Loucy (cell line): ENCODE results near the gene GPATCH2.

Experiments
- H2AFZ ChIP-seq: fragments of 200-600 bp; sonication (generic); 2 replicates; pipeline ENCODE4 v1.6.0; 2016; ENCODE audit warnings: antibody characterized with exemption, mild to moderate bottlenecking, low read length, moderate library complexity
- H3F3A ChIP-seq: fragments of 200-600 bp; 2 replicates; pipeline ENCODE4 v1.6.0; 2016; ENCODE audit warnings: antibody characterized with exemption, low read depth, mild to moderate bottlenecking
- H3K27me3 ChIP-seq: fragments of 200-600 bp; sonication (generic); 2 replicates; pipeline ENCODE4 v1.6.1; 2014; ENCODE audit warnings: low read length, mild to moderate bottlenecking; ENCODE audit not compliant: insufficient read depth, poor library complexity, severe bottlenecking
- H3K36me3 ChIP-seq: fragments of 200-600 bp; sonication (generic); 2 replicates; pipeline ENCODE4 v1.6.1; 2016; ENCODE audit warnings: low read length; ENCODE audit not compliant: insufficient read depth
- H3K4me1 ChIP-seq: fragments of 200-600 bp; sonication (generic); 2 replicates; pipeline ENCODE4 v1.5.1; 2014; ENCODE audit warnings: low read length, mild to moderate bottlenecking; ENCODE audit not compliant: insufficient read depth, poor library complexity, severe bottlenecking
- H3K4me2 ChIP-seq: fragments of 200-600 bp; sonication (generic); 2 replicates; pipeline ENCODE4 v1.6.0; 2014; ENCODE audit warnings: antibody characterized with exemption, low read length, low read depth, mild to moderate bottlenecking; ENCODE audit not compliant: poor library complexity, severe bottlenecking
- H3K4me3 ChIP-seq: fragments of 200-600 bp; sonication (generic); 2 replicates; pipeline ENCODE4 v1.5.1; 2014; ENCODE audit warnings: low read length, mild to moderate bottlenecking, mixed read lengths; ENCODE audit not compliant: poor library complexity, severe bottlenecking
- H3K79me2 ChIP-seq: fragments of 200-600 bp; sonication (generic); 2 replicates; pipeline ENCODE4 v1.6.1; 2014; ENCODE audit warnings: low read length; ENCODE audit not compliant: insufficient read depth
- H3K9ac ChIP-seq: fragments of 200-600 bp; sonication (generic); 2 replicates; pipeline ENCODE4 v1.6.0; 2014; ENCODE audit warnings: mild to moderate bottlenecking, low read depth, low read length, moderate library complexity; ENCODE audit not compliant: poor library complexity, severe bottlenecking
- H3K9me2 ChIP-seq: fragments of 200-600 bp; sonication (generic); replicated peaks from 2 replicates; pipeline ENCODE4 v1.6.1; 2016; ENCODE audit warnings: low read depth, low read length, mixed read lengths
- H3K9me3 ChIP-seq: fragments of 200-600 bp; sonication (generic); 2 replicates; pipeline ENCODE4 v1.6.1; 2014; ENCODE audit warnings: mild to moderate bottlenecking, antibody characterized with exemption, low read length, low read depth; ENCODE audit not compliant: insufficient read depth
- H4K20me1 ChIP-seq: fragments of 200-600 bp; sonication (generic); 2 replicates; pipeline ENCODE4 v1.6.0; 2014; ENCODE audit warnings: antibody characterized with exemption, low read length, mild to moderate bottlenecking; ENCODE audit not compliant: insufficient read depth, poor library complexity, severe bottlenecking
- EZH2phosphoT487 ChIP-seq: fragments of 200-600 bp; IDR thresholded peaks from 2 replicates; pipeline ENCODE4 v1.6.1; 2018; ENCODE audit warnings: antibody characterized with exemption, mild to moderate bottlenecking, moderate library complexity, borderline replicate concordance
- TF ChIP-seq, protein P1 (sequence below): fragments of 200-600 bp; sonication (generic); conservative IDR thresholded peaks from 2 replicates; pipeline ENCODE4 v1.5.1; 2014; ENCODE audit warnings: mild to moderate bottlenecking, antibody characterized with exemption, low read length

Gene GPATCH2

DNA sequence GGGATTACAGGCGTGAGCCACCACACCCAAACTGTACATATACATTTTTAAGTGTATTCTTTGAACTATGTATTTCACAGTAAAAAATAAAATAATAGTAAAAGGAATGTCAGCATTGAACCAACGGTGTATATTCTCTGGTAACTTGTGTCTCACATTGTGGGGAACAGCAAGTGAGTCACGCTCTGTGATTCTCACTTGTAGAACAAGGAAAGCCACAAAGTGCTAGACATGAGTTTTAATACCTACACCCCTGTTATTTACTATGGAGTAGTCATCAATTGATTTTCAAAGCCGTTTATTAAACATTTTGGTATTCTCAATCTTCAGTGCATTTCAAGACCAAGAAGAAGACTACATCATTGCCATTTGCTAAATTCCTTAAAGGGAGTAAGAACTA is 197.2 kb downstream of the GPATCH2 start:
- no peak overlapping the region for H3K4me3 ChIP-seq
- no peaks in the 10 kb centered on the region for H3K9me2 ChIP-seq
- no peak overlapping the region for H3K4me2 ChIP-seq
- H3K4me1 ChIP-seq, result no peaks in the 10 kb centered on the region
- no peaks in the 10 kb centered on the region for H3K27me3 ChIP-seq
- no peaks in the 10 kb centered on the region for H3K36me3 ChIP-seq
- H4K20me1 ChIP-seq, result no peaks in the 10 kb centered on the region
- no peaks in the 10 kb centered on the region for H3K79me2 ChIP-seq
- no peak overlapping the region for H3K9ac ChIP-seq
- H2AFZ ChIP-seq, result no peak overlapping the region
- H3K9me3 ChIP-seq, result no peaks in the 10 kb centered on the region
- TF ChIP-seq, protein P1, sequence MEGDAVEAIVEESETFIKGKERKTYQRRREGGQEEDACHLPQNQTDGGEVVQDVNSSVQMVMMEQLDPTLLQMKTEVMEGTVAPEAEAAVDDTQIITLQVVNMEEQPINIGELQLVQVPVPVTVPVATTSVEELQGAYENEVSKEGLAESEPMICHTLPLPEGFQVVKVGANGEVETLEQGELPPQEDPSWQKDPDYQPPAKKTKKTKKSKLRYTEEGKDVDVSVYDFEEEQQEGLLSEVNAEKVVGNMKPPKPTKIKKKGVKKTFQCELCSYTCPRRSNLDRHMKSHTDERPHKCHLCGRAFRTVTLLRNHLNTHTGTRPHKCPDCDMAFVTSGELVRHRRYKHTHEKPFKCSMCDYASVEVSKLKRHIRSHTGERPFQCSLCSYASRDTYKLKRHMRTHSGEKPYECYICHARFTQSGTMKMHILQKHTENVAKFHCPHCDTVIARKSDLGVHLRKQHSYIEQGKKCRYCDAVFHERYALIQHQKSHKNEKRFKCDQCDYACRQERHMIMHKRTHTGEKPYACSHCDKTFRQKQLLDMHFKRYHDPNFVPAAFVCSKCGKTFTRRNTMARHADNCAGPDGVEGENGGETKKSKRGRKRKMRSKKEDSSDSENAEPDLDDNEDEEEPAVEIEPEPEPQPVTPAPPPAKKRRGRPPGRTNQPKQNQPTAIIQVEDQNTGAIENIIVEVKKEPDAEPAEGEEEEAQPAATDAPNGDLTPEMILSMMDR, result no peak
- no peak for TF ChIP-seq EZH2phosphoT487
- H3F3A ChIP-seq, result no peaks in the 10 kb centered on the region

DNA sequence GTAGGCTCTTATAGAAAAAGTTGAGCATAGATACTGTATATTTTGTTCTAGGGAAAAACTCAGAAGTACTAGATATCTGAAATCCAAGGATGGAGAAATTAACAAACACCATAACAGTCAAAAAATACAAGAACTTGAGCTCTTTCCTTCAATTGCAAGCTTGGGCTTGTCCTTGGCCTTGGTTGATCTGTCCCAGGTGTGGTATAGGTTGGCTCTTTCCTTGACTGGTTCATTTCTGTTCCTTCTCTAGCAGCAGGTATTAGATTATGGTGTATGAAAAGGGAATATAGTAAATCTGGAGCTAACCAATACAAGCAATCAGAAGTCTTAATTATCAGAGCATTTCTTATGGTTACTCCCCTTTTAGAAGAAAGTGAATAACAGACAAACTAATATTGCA is 198.6 kb downstream of the GPATCH2 start:
- Histone ChIP-seq H3K36me3 (no peaks in the 10 kb centered on the region), H3K4me1 (no peaks in the 10 kb centered on the region), H3F3A (no peaks in the 10 kb centered on the region), H3K9me2 (no peaks in the 10 kb centered on the region), H2AFZ (no peak overlapping the region), H3K9me3 (no peaks in the 10 kb centered on the region), H3K9ac (no peak overlapping the region), H3K79me2 (no peaks in the 10 kb centered on the region), H3K4me2 (no peak overlapping the region), H3K4me3 (no peak overlapping the region), H3K27me3 (no peaks in the 10 kb centered on the region), H4K20me1 (no peaks in the 10 kb centered on the region)
- TF ChIP-seq, protein P1, result no peak
- no peak for TF ChIP-seq EZH2phosphoT487

GRCh38 chr1:217431395-217431794 is 199.5 kb downstream of the GPATCH2 start:
- Histone ChIP-seq H3K4me2 (no peak overlapping the region), H2AFZ (no peak overlapping the region), H3K36me3 (no peaks in the 10 kb centered on the region), H3K4me1 (no peaks in the 10 kb centered on the region), H3K79me2 (no peaks in the 10 kb centered on the region), H3K27me3 (no peaks in the 10 kb centered on the region), H3F3A (no peaks in the 10 kb centered on the region), H3K4me3 (no peak overlapping the region), H3K9me3 (no peaks in the 10 kb centered on the region), H3K9me2 (no peaks in the 10 kb centered on the region), H4K20me1 (no peaks in the 10 kb centered on the region), H3K9ac (no peak overlapping the region)
- no peak for TF ChIP-seq EZH2phosphoT487
- TF ChIP-seq, protein P1, result no peak
